Aorta (tissue), 5 donors: ENCODE data around the gene PMP22. TPM values are rescaled to one million over a fixed set of nuclear protein-coding genes. Genes with fewer than 3 reads are reported as not detected.

Source experiments
- ATAC-seq: fragments of 200-7000 bp; cut with Tn5 transposase; one replicate; pipeline ENCODE4 v1.9.1; 2022; ENCODE audit warnings: moderate library complexity; ENCODE audit not compliant: low FRiP score
- DNase-seq, 2 donors: peaks; one replicate each; pipeline ENCODE4 v3.0.0-alpha.2; 2020
- H3K27ac ChIP-seq, 2 donors: one replicate each; pipeline ENCODE4 v1.5.1; 2013; ENCODE audit warnings: low read length in 2 of 2, mild to moderate bottlenecking in 2 of 2, moderate library complexity in 2 of 2, control low read depth in 1 of 2, inconsistent platforms in 1 of 2, low read depth in 1 of 2
- H3K27me3 ChIP-seq, 2 donors: one replicate each; pipeline ENCODE4 v1.6.1; 2013; ENCODE audit warnings: control low read depth in 1 of 2, low read length in 1 of 2, mild to moderate bottlenecking in 1 of 2, moderate library complexity in 1 of 2; ENCODE audit not compliant: insufficient read depth in 2 of 2, control insufficient read depth in 1 of 2
- H3K36me3 ChIP-seq, 2 donors: one replicate each; pipeline ENCODE4 v1.6.1; 2013; ENCODE audit warnings: control low read depth in 1 of 2, low read length in 1 of 2, mild to moderate bottlenecking in 1 of 2; ENCODE audit not compliant: insufficient read depth in 2 of 2, control insufficient read depth in 1 of 2
- H3K4me1 ChIP-seq, 2 donors: one replicate each; pipeline ENCODE4 v1.6.1; 2013; ENCODE audit warnings: low read length in 2 of 2, control low read depth in 1 of 2, mild to moderate bottlenecking in 1 of 2, moderate library complexity in 1 of 2; ENCODE audit not compliant: insufficient read depth in 2 of 2, control insufficient read depth in 1 of 2
- H3K4me3 ChIP-seq, 2 donors: one replicate each; pipeline ENCODE4 v1.5.1; 2013; ENCODE audit warnings: low read length in 2 of 2, control low read depth in 1 of 2, mild to moderate bottlenecking in 1 of 2
- H3K9me3 ChIP-seq: one replicate; pipeline ENCODE4 v1.6.1; 2013; ENCODE audit warnings: mild to moderate bottlenecking, low read length; ENCODE audit not compliant: control insufficient read depth
- WGBS, 2 donors: extraction: QIAGEN DNeasy Blood & Tissue Kit; methylation state at CpG; one replicate each; pipeline ENCODE4 v1.1.7; 2013; 5-methylcytosine and 5-hydroxymethylcytosine counted together
- intact Hi-C, 2 donors: fragments of 100-400 bp; cut with DNase I; formaldehyde crosslinking; loops; one replicate each; pipeline versions ENCODE4 v1.14.2 to v1.15.0; 2022
- long read RNA-seq, 2 donors: library from polyadenylated mRNA; unstranded; transcript quantifications; one replicate each; pipeline ENCODE4 v2.0.0, GENCODE V29; 2020 to 2021
- polyA plus RNA-seq, 2 donors: library from polyadenylated mRNA; stranded (reverse); fragments of 200-250 nt; gene quantifications; one replicate each; pipeline ENCODE4 v1.2.3, GENCODE V29; 2013
- total RNA-seq, 2 donors: library from RNA; stranded (reverse); fragmentation: NEBNext Ultra II Directional; extraction: Animal tissue kit (Norgen Biotek cat#: 25700); gene quantifications; one replicate each; pipeline ENCODE4 v1.2.1, GENCODE V29; 2021
- donor health status: healthy with polysubstance abuse.
- donor health status: Bipolar disorder and iron deficiency.
- donor health status: DM: no; HTN: no; CAD: no.
- donor health status: DM: no; HTN: no; CAD: no.
- donor health status: DM: yes; HTN: yes; CAD: no.

PMP22 gene
- 100 to 1,000 TPM; 113 to 226 TPM for total RNA-seq
- 100 to 1,000 TPM in 1 of 2 donors, 10 to 100 TPM in 1; 87.8 to 154 TPM for polyA plus RNA-seq
- long read RNA-seq, donor 1, transcript PMP22-203 (5 exons, 1,817 nt), result major isoform, 405 of 540 reads
- long read RNA-seq, donor 1, transcript PMP22-201 (5 exons, 1,861 nt), result minor isoform, 27 of 540 reads
- long read RNA-seq, donor 1, partial matches to known transcripts, result 67 of 540 reads
- long read RNA-seq, donor 1, other reads (novel, unspliced or antisense), result 37 of 540 reads
- long read RNA-seq, donor 2, transcript PMP22-201 (5 exons, 1,861 nt), result minor isoform, 31 of 160 reads
- long read RNA-seq, donor 2, transcript PMP22-203 (5 exons, 1,817 nt), result major isoform, 81 of 160 reads
- long read RNA-seq, donor 2, partial matches to known transcripts, result 21 of 160 reads
- long read RNA-seq, donor 2, other reads (novel, unspliced or antisense), result 25 of 160 reads

GRCh38 chr17:15265131-15265530, at the start of gene PMP22:
Gene PMP22, minus strand, starts transcription at chr17:15265326. Its CDS starts 4,599 bp downstream, at chr17:15260727.
- ATAC-seq (no peak), DNase-seq (peak in 1 of 2 donors; percentile 65)
- intact Hi-C loops, result loop anchor here in 1 of 2 donors (5.0 kb wide), 1 partner anchor 67 kb away; no protein-coding TSS in a partner anchor
- Histone ChIP-seq H3K27ac (no peak within 1 kb of the TSS), H3K9me3 (no peaks in the 10 kb centered on the region), H3K36me3 (no peaks in the 10 kb centered on the region), H3K4me1 (no peaks in the 10 kb centered on the region), H3K27me3 (no peaks in the 10 kb centered on the region), H3K4me3 (no peak within 1 kb of the TSS)
- 6 to 14% methylated on average over 6 of the region's 6 CpGs for WGBS, 2 donors

- intact Hi-C loops, result no loop called here
- no peaks in the 10 kb centered on the region for H3K27me3 ChIP-seq
- H3K4me1 ChIP-seq, result no peaks in the 10 kb centered on the region
- H3K27ac ChIP-seq, result no peak overlapping the region
- no peaks in the 10 kb centered on the region for H3K9me3 ChIP-seq
- H3K4me3 ChIP-seq, result no peak overlapping the region
- no peak for ATAC-seq
- 67 to 77% methylated on average over 5 of the region's 5 CpGs for WGBS, 2 donors
- DNase-seq, result no peak
- H3K36me3 ChIP-seq, result no peaks in the 10 kb centered on the region
Measured at GRCh38 chr17:15311996-15312395, 46.9 kb upstream of the PMP22 start.

- DNase-seq, result no peak
- WGBS, 2 donors, result 67 to 73% methylated on average over 3 of the region's 3 CpGs
- Histone ChIP-seq H3K4me3 (no peak overlapping the region), H3K27me3 (no peaks in the 10 kb centered on the region), H3K36me3 (no peaks in the 10 kb centered on the region), H3K27ac (no peak overlapping the region), H3K4me1 (no peaks in the 10 kb centered on the region), H3K9me3 (no peaks in the 10 kb centered on the region)
- no peak for ATAC-seq
- intact Hi-C loops, result no loop called here
Measured at GRCh38 chr17:15309793-15310192, 44.7 kb upstream of the PMP22 start.

- ATAC-seq (no peak), DNase-seq (no peak)
- Histone ChIP-seq H3K4me1 (no peaks in the 10 kb centered on the region), H3K4me3 (no peak overlapping the region), H3K27me3 (no peaks in the 10 kb centered on the region), H3K27ac (no peak overlapping the region), H3K36me3 (no peaks in the 10 kb centered on the region), H3K9me3 (no peaks in the 10 kb centered on the region)
- intact Hi-C loops, result no loop called here
- 60 to 74% methylated on average over 3 of the region's 3 CpGs for WGBS, 2 donors
Measured at GRCh38 chr17:15309236-15309635, 44.1 kb upstream of the PMP22 start.

- Histone ChIP-seq H3K27me3 (no peaks in the 10 kb centered on the region), H3K4me3 (no peak overlapping the region), H3K36me3 (no peaks in the 10 kb centered on the region), H3K27ac (no peak overlapping the region), H3K9me3 (no peaks in the 10 kb centered on the region), H3K4me1 (no peaks in the 10 kb centered on the region)
- WGBS, 2 donors, result 92 to 94% methylated on average over 7 of the region's 7 CpGs
- intact Hi-C loops, result no loop called here
- ATAC-seq, result no peak
- DNase-seq, result no peak
Measured at GRCh38 chr17:15308758-15309157, 43.6 kb upstream of the PMP22 start.

GRCh38 chr17:15307710-15308111, 42.6 kb upstream of the PMP22 start:
- no peak for ATAC-seq
- no peaks in the 10 kb centered on the region for H3K9me3 ChIP-seq
- H3K36me3 ChIP-seq, result no peaks in the 10 kb centered on the region
- no peak for DNase-seq
- H3K27me3 ChIP-seq, result no peaks in the 10 kb centered on the region
- no peaks in the 10 kb centered on the region for H3K4me1 ChIP-seq
- H3K27ac ChIP-seq, result no peak overlapping the region
- WGBS, 2 donors, result 71% methylated on average over 4 of the region's 4 CpGs
- intact Hi-C loops, result no loop called here
- no peak overlapping the region for H3K4me3 ChIP-seq

GRCh38 chr17:15303851-15304250, 38.7 kb upstream of the PMP22 start:
- peaks cover 0 to 2% of the 10 kb centered on the region in 2 donors for H3K4me1 ChIP-seq
- H3K27ac ChIP-seq, result no peak overlapping the region
- intact Hi-C loops, result no loop called here
- H3K27me3 ChIP-seq, result peaks cover 0 to 3% of the 10 kb centered on the region in 2 donors
- ATAC-seq (no peak), DNase-seq (no peak)
- WGBS, 2 donors, result 90 to 95% methylated on average over 14 of the region's 14 CpGs
- no peaks in the 10 kb centered on the region for H3K36me3 ChIP-seq
- H3K4me3 ChIP-seq, result no peak overlapping the region
- peaks cover 2% of the 10 kb centered on the region for H3K9me3 ChIP-seq

GRCh38 chr17:15303268-15303667, 38.1 kb upstream of the PMP22 start:
- Histone ChIP-seq H3K4me3 (no peak overlapping the region), H3K9me3 (peaks cover 2% of the 10 kb centered on the region), H3K36me3 (no peaks in the 10 kb centered on the region), H3K27me3 (peaks cover 0 to 3% of the 10 kb centered on the region in 2 donors), H3K4me1 (peaks cover 0 to 2% of the 10 kb centered on the region in 2 donors), H3K27ac (no peak overlapping the region)
- ATAC-seq, result no peak
- intact Hi-C loops, result no loop called here
- WGBS, 2 donors, result 21 to 42% methylated on average over 3 of the region's 3 CpGs
- DNase-seq, result no peak

- no peak overlapping the region for H3K4me3 ChIP-seq
- H3K9me3 ChIP-seq, result peaks cover 3% of the 10 kb centered on the region
- no peaks in the 10 kb centered on the region for H3K36me3 ChIP-seq
- H3K27me3 ChIP-seq, result peaks cover 0 to 3% of the 10 kb centered on the region in 2 donors
- peaks cover 0 to 2% of the 10 kb centered on the region in 2 donors for H3K4me1 ChIP-seq
- no peak overlapping the region for H3K27ac ChIP-seq
- ATAC-seq (no peak), DNase-seq (no peak)
- WGBS, 2 donors, result 85 to 89% methylated on average over 6 of the region's 6 CpGs
- intact Hi-C loops, result no loop called here
Measured at GRCh38 chr17:15301845-15302244, 36.7 kb upstream of the PMP22 start.
